Hematopoietic multipotent progenitor cell treated with erythropoietin and hydrocortisone succinate and interleukin-3 and kit ligand, for 17 days (in vitro differentiated cells): ENCODE data around the gene ATP2B3.

ENCODE experiments used
- DNase-seq: peaks from one replicate; pipeline ENCODE4 v3.0.0-alpha.2; 2015; ENCODE audit warnings: low spot score

ATP2B3 gene

DNA sequence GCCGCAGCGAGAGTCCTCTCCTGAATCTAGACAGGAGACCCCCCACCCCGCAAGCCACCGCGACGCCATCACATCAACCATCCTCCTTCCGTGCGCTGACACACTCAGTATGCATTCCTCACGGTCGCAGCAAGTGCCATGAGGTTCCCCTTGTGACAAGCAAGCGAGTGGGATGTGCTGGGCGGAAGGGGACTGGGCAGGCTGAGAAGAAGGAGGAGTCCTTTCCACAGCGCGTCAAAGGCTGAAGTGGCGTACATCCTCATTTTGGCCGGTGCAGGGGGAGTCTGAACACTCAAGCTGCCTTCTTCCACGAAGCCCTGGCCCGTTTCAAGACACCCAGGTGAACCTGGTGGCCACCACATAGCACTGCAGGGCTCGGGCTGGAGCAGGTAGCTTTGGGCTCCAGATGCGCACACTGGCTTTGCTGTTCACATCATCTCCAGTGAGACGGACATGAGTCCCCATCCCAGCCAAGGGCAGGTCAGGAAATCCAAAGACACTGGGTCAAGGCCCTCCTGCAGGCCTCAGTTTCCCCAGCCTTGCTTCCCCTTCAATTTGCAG is 51.1 kb downstream of the ATP2B3 start:
- no peak for DNase-seq

DNA sequence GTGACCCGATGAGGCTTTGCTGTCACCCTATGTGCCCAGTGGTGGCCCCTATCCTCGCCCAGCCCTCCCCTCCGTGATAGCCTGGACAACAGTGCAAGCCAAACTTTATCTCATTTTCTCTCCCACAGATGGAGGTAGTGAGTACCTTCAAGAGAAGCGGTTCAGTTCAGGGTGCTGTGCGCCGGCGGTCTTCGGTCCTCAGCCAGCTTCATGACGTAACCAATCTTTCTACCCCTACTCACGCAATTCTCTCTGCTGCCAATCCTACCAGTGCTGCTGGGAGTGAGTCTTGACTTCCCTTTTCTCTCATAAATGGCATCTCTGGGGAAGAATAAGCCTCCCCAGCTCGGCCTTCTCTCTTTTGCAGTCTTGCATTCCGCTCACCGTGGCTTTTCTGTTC is 52.0 kb downstream of the ATP2B3 start:
- DNase-seq: no peak

DNA sequence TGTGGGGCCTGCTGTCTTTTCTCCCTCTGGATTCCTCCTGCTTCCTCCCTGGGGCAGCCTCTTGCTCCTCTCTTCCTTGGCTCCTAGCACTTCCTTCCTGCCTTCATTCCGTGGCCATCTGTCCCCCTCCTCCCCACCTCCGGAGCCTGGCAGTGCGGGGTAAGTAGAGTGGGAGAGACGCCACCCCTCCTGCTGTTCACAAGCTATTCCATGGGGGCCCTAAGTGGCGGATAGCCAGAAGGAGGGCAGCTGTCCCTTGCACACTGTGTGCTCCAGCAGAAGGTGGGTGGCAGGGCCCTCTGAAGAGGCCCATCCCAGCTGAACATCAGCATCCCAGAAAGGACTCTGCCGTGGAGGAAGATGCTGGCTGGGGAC is 54.1 kb downstream of the ATP2B3 start:
- no peak for DNase-seq

DNA sequence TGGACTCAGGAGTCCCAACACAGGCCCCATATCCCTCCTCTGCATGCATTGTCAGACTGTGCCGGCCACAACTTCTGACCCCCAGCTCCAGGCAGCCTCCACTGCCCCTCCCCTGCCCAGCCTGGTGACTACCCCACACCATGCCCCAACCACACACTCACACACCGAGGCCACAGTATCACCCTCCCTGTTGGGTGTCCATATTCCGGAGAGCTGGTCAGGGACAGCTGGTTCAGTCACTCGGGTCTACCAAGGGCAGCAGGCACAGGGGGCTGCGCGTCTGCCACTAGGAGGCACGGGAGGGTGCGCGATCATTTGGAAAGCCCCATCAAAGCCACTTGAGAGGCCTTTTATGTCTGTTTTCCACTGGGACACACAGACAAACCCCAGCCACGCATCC is 55.2 kb downstream of the ATP2B3 start:
- no peak for DNase-seq

DNA sequence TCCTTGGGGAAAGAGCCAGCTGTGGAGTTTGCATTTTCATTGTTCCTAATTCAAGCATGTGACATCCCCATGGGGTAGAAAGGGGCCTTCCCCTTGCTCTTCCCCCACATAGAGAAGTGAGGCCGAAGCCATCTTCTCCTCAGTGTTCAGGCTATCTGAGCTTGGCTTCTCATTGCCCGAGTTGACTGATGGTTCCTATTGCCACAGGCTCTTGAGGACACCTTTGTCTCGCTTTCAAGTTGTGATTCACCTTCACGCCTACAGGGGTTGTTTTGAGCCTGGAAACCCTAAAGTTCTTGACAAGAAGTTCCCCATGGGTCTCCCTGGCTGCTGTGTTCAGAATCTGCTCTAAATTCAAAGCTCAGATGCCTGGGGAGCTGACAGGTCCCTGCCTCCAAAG is 56.5 kb downstream of the ATP2B3 start:
- no peak for DNase-seq

DNA sequence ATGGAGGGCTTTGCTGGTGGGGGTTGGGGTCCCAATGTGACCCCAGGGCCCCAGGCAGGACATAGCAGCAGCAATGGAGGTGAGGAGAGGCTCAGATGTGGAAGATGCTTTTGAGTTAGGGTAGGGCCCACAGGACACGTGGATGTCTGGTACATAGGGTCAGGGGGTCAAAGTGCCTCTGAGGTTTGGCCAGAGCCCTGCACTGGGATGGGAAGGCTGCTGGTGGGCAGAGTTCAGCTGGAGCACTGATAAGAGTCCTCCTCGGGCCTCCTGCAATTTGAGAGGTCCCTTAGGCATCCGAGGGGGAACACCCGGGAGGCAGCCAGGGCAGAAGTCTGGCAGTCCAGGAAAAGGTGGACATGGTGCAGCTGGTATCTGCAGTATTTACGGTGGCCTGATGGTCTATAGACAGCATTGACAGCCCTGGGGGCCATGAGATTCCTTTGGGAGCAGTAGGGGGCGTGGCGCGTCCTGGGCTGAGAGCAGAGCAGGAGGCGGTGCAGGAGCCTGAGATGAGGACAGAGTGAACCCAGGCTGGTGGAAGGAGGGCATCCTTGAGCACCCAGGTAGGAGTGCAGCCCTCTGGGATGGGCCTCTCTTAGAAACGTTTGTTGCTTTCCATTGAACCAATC is 58.9 kb downstream of the ATP2B3 start:
- DNase-seq: no peak

DNA sequence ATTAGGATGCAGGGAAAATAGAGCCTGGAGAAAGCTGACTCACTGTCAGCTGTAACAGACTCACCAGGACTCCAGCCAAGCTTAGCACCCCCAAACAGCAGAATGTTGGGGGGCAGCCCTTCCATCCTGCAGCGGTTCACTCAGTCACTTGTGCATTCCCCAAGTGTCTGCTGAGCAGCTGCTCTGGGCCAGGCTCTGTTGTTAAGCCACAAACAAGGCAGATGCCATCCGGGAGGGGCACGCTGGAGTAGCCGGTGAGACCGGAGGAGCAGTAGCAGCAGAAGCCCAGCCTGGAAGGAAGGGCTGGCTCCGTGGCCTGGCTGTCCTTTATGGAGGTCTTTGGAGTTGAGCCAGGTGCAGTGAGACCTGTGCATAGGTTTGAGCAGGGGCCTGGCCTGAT is 59.5 kb downstream of the ATP2B3 start:
- no peak for DNase-seq

DNA sequence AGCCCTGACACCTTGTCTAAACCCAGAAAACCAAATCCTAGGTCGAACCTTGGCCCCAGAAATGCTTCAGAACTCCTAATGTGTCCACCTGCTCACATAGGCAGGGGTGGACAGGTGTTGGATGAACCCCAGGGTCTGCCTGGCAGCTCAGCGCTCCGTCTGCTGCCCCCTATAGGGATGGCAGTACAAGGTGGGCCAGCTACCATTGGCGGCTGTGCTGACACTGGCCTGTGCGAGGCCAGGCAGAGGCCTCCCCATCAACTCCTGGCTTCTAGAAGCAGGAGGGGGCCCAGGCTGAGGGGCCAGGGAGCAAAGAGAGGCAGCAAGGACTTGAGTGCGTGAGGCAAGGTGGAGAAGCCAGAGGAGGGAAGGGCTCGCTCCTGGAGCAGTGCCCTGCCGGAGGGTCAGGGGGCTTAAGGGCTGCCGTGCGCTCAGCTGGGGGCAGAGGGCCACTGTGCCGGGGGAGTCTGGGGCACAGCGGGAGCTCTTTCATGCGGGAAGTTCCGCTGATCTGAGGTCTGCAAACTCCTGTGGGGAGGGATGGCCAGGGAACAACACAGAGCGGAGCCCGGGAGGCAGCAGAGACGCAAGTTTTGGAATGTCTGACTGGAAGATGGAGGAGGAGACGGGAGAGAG is 60.9 kb downstream of the ATP2B3 start:
- no peak for DNase-seq

DNA sequence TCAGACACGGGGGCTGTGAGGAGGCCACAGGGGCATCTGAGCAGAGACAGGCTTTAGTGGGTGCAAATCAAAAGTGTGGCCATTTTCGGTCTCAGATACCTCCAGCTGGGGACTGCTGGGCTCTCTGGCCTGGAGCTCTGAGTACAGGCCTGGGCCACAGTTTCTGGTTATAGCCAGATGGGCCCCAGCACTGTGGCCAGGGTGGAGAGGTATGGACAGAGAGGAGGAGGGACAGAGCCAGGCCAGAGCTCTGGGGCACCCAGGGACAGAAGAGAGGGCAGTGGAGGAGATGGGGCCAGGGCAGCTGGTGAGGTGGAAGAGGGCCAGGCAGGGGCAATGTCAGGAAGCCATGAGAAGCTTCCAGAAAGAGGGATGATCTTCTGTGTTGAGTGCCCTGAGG is 61.4 kb downstream of the ATP2B3 start:
- DNase-seq: no peak

DNA sequence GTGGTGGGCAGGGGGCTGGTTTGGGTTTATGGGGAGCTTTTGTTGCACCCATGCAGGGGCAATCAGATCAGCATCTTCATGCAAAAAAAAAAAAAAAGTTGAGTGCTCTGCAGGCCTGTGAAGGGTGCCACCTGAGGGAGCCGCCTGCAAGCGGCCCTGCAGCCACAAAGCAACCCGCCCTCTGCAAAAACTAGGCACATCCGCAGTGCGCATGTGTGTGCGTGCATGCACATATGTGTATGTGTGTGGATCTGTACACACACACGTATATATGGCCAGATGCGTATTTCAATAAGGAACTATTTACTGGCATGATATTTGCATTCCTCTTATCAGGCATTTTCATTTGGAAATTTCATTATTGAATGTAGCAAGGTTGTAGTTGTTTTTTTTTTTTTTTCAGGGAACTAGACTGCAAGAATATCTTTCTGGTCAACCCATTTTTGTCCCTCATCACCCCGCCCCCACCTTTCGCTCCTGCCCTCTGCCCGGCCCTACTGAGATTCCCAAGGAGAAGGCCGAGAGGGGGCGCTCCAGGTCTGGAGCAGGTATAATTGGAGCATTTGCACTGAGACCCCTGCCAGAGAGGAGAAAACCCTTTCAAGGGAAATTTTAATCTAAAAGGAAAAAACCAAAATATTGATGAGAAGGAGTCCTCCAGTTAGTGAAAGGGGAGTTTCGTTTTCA is 63.4 kb downstream of the ATP2B3 start:
- no peak for DNase-seq

DNA sequence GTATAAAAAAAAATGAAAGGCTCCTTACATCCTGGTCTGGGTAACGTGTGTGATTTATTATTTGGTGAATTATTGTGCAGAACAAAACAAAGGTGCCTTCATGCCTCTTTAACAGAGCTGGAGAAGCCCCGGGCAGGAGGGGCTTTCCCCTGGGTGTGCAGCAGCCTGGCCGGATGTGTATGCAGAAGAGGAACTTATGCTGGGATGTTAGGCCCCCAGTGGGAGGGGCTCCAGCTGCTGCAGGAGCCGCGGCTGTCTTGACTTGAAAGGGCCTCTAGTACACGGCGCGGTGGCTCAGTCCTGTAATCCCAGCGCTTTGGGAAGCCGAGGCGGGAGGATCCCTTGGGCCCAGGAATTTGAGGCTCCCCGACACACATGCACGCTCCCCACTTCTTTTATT is 65.5 kb downstream of the ATP2B3 start:
- DNase-seq: no peak

DNA sequence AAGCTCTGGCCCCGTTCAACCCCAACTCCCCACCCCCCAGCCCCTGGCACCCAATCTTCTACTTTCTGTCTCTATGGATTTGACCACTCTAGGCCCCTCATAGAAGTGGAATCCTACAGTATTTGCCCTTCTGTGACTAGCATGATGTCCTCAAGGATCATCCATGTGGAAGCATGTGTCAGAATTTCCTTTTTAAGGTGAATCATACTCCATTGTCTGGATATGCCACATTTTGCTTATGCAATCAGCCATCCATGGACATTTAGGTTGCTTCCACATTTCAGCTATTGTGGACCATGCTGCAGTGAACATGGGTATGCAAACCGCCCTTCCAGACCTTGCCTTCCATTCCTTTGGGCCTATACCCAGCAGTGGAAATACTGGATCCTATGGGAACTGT is 66.0 kb downstream of the ATP2B3 start:
- DNase-seq: no peak

DNA sequence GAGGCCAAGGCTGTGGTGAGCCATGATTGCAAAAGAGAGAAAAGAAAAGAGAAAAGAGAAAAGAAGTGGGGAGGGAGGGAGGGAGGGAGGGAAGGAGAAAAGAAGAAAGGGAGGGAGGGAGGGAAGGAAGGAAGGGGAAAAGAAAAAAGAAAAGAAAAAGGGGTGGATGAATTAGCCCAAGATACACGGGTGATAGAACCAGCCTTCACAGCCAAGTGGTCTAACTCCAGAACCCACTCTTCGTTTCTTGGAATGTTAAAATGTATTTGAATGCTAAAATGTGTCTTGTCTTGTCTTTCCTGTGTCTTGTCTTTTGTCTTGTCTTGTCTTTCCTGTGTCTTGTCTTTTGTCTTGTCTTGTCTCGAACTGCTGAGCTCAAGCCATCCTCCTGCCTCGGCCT is 68.4 kb downstream of the ATP2B3 start:
- no peak for DNase-seq

DNA sequence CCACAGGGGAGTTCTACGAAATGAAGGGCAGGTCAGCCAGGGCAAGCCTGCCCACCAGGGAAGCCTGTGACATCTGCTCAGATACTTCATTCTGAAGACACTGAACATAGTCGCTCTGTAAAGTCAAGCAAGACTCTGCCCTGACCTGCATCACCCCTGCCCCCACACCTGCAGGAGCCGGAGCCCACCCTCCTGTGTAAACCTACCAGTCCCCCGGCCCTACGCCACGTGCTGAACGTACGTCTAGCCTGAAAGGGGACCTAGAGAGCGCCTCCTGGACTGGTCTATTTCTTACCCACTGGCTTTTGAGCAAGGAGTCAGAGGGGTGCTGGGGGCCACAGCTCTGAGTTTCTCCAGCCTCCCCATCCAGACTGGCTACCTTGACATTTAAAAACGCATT is 69.9 kb downstream of the ATP2B3 start:
- DNase-seq: no peak

DNA sequence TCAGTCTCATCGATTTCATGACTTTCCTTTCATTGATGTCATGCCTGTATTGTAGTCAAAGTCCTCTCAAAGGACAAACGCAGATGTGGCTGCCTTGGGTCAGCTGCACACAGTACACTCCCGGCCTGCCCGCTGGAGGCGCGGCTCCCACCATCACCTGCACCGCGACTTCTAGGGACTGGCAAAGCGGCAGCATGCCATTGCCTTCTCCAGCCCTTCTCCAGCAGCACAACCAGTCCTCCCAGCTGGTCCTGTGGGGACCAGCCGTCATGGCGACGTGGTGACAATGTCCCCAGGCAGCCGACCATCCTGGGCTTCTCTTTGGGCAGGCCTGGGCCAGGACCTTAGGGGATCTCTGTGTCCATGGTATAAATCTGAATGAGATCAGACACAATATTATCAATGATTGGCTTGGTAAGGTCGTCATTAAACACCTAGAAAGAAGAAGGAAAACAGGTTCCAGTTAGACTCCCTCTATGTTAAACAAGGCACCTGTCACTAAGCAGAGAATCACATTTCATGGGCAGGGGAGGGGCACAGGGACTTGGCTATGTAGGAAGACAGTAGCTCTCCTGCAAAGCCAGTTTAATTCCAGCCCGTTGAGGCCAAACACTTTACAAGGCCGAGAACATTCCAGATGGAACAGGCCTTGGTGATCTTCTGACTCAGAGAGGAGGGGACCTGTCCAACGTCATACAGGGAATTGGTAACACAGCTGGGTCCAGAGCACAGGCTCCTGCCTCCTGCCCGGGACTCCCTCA is 70.8 kb downstream of the ATP2B3 start:
- no peak for DNase-seq

DNA sequence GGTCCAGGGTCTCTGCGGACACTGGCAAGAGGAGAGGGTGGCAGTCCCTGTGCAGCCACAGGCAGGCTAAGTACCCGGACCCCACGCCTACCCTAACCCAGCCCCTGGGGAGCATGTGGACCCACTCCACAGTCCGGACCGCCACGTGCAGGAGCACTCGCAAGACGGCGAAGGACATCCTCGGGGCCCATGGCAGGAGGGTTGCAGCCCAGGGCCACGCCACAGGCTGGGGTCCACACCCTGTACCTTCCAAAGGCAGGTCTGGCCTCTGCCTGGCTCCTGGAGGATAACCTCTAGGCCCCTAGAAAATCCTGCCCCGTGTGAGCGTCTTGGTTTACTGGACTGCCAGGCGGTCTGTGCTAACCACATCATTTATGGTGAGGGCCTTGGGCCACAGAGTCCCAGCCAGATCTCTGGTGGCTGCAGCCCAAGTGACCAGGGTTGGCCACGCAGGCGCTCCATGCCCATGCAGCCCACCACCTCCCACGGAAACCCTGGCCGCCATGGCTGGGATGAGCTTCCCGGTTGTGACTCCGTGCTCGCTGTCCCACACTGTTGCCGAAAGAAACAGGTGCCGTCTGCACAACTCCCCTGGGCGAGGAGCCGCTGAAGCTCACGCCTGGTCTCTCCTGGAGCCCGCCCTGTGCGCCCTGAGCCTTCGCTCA is 71.5 kb downstream of the ATP2B3 start:
- DNase-seq: no peak

DNA sequence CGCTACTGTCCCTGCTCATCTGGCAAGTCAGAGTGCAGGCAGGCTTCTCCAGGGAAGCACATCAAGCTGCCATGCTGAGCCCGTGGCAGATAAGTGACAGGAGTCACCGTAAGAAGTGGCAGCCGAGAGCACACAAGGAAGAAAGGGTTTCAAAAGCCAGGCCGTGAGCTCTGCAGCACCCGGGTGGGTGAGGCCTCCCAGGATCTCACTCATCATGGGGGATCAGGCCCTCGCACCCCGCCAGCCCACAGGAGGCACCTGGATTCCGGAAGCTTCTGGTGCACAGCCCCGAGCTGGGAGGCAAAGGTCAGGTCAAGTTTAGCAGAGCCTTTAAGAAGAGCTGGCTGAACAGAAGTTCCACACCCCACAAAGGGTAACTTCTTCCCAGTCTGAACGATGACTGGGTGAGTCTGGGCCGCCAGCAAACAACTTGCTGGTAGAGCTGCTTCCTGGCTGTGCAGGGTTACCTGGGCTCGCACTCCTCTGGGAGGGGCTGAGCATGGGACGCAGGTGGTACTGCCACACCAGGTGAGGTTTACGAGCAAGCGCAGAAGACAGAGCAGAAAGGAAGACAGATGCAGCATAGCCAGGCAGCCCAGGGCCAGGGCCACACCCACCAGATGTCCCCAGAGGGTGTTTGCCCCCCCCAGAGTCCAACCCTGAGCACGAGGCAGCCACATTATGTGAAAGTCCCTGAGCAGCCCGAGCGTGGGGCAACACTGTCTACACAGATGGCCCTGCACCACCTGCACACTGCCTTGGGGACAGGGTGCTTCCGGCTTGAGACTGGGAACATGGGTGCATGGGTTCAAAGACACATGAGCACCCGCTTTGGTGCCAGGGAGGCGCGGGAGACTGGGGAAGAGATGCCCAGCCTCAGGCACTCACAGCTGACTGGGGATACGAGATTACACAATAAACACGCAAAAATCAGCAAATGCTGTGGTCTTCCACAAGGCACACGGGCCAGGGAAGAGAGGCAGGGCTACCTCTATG is 73.8 kb downstream of the ATP2B3 start:
- DNase-seq: no peak

DNA sequence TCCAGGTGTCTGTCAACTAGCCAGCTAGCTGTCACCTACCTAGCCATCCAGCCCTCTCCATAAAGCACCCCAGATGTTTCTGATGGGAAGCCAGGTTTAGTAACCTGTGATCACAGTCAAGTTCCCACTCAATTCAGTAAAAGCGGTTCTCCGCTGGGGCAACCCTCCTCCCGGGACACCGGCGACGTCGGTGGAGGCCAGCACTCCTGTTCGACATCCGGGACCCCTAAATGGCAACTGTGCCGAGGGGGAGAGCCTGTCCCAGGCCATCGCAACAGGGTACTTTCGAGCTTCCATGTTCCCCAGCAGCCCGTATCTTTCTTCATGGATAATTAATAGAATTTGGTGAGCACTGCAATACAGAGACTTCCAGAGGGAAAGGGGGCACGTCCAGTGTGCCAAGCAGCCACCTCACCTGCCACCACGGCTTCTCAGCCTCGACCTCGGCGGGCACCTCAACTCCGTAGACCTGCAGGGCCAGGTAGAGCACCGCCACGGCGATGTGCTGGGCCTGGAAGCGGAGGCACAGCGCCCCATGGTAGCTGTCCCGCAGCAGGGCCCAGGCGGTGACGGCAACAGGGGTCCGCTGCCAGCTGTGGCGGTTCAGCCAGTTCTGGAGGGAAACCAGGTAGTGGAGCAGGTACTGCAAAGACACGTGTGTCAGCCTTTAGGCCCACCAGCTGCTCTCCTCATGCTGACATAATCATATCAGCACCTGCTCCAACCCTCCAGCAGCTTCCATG is 74.8 kb downstream of the ATP2B3 start:
- no peak for DNase-seq

DNA sequence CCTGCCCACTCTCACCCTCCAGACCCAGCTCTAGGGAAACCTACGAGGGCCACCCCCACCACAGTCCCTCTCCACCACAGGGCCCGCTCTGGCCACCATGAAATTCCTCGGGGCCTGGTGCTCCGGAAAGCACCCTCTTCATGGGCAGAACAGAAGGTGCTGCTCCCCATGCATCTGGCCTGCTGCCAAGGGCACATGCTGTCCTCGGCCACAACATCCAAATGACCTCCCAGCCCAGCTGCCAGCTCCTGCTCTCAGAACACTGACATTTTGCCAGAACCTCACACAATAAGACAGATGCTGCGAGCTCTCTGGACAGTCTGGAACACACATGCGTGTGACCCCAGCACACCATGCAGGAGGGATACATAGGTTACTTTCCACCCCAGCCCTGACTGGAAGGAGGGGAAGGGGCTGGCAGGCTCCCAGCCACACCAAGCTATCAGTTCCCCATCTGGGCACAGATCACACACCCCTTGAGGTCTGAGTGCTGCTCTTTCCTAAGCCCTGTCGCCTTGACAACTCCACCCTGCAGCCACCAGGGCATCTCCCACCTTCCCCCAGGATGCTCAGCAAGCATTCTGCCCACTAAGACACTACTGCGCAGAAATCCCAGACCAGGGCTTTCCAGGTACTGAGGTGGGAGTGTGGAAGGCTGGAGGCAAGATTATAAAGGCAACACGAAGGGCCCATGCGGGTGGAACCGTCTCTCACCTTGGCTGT is 75.7 kb downstream of the ATP2B3 start:
- DNase-seq: no peak
